NOMO-1 treated with DMSO at 0.1 percent for 48 hours (cell line): ENCODE results near the gene TENT4A.

ENCODE experiments used
- DNase-seq: peaks from one replicate; lab custom pipeline; 2025; ENCODE audit not compliant: unreplicated experiment; lab: John Stamatoyannopoulos, UW

TENT4A gene

GRCh38 chr5:6791031-6791430, 77.8 kb downstream of the TENT4A start:
- DNase-seq, result no peak

GRCh38 chr5:6792376-6792775, 79.1 kb downstream of the TENT4A start:
- DNase-seq, result no peak

GRCh38 chr5:6792911-6793471, 79.8 kb downstream of the TENT4A start:
- peak; percentile 9 for DNase-seq

GRCh38 chr5:6801236-6801635, 88.0 kb downstream of the TENT4A start:
- no peak for DNase-seq

GRCh38 chr5:6803981-6804550, 90.8 kb downstream of the TENT4A start:
- DNase-seq, result no peak

DNA sequence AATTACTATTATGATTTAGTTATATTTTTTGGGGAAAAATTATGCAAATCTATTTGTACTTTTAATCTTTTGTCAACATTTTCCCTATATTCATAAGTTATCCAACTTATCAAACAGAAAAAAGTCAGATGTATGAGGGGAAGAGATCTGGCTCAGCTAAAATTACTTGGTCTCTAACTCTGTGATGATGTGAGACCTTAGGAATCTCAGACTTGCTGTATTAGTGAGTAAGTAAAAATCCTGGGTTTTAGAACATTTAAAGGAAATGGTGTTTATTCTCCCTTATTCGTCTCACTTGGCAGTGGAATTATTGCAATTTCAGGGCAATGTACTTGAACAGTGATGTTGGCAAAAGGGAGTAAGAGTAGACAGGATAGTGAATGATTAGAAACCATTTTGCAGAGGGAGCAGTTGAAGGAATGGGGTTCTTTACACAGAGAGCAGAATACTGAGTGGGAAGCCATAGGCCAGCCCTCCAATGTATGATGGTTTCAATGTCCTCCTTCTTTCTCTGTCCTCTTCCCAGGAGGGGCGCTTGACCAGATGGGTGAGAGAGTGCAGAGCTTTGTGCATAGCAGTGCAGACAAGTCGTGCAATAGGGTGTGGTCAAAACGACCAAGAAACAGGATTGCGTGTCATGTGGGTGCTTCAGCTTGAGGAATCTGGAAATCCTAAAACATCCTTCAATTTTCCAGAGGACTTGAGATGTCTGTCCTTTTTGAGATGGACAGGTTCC, 91.7 kb downstream of the TENT4A start:
- DNase-seq, result no peak

- DNase-seq, result no peak
These were observed 92.6 kb downstream of the TENT4A start for GRCh38 chr5:6805841-6806240.
